Activated naive CD8-positive, alpha-beta T cell (primary cell): ENCODE data around the gene PRKAG1.
A peak's percentile ranks its signal among the peaks of the same experiment; 100 is the strongest.

ENCODE experiments used
- H3K27ac Mint-ChIP-seq: one replicate; pipeline ENCODE4 v1.8.0; 2021; ENCODE audit warnings: mixed read lengths
- H3K27me3 Mint-ChIP-seq: one replicate; pipeline ENCODE4 v1.8.0; 2021; ENCODE audit warnings: mixed read lengths
- H3K36me3 Mint-ChIP-seq: one replicate; pipeline ENCODE4 v1.8.0; 2021; ENCODE audit warnings: mixed read lengths
- H3K4me1 Mint-ChIP-seq: one replicate; pipeline ENCODE4 v1.8.0; 2021; ENCODE audit warnings: low read depth, mixed read lengths
- H3K4me3 Mint-ChIP-seq: one replicate; pipeline ENCODE4 v1.8.0; 2021; ENCODE audit warnings: mild to moderate bottlenecking, mixed read lengths
- H3K9me3 Mint-ChIP-seq: one replicate; pipeline ENCODE4 v1.8.0; 2021; ENCODE audit warnings: low read depth, mixed read lengths

PRKAG1 gene

GRCh38 chr12:49014547-49014946, 4.0 kb downstream of the PRKAG1 start:
- peaks cover 16% of the 10 kb centered on the region for H3K36me3 Mint-ChIP-seq
- no peaks in the 10 kb centered on the region for H3K9me3 Mint-ChIP-seq
- no peak overlapping the region for H3K27ac Mint-ChIP-seq
- peaks cover 36% of the 10 kb centered on the region for H3K4me1 Mint-ChIP-seq
- H3K4me3 Mint-ChIP-seq, result no peak overlapping the region
- H3K27me3 Mint-ChIP-seq, result no peaks in the 10 kb centered on the region

GRCh38 chr12:49013428-49013827, 5.1 kb downstream of the PRKAG1 start:
- Mint-ChIP-seq H3K4me1 (peaks cover 30% of the 10 kb centered on the region), H3K27me3 (no peaks in the 10 kb centered on the region), H3K36me3 (peaks cover 17% of the 10 kb centered on the region), H3K4me3 (no peak overlapping the region), H3K27ac (no peak overlapping the region), H3K9me3 (no peaks in the 10 kb centered on the region)

DNA sequence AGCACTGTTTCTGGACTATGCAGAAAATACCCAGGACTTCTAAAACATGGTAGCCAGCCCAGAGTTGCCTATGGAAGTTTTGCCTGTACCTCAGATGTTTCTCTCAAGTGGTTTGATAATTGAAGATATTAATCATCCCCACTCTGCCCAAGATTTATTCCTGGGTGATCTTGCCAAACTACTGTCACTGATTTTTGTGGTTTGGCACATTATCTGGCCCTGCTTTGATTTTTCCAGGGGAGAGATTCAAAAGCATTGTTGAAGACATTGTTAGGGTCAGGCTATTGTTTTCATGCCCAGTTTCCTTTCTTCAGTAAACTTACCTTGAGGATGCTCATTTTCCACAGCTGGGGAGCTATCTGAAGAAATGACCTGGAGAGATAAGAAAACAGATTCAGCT, 5.8 kb downstream of the PRKAG1 start:
- no peak overlapping the region for H3K27ac Mint-ChIP-seq
- no peaks in the 10 kb centered on the region for H3K27me3 Mint-ChIP-seq
- no peaks in the 10 kb centered on the region for H3K9me3 Mint-ChIP-seq
- peaks cover 21% of the 10 kb centered on the region for H3K36me3 Mint-ChIP-seq
- H3K4me1 Mint-ChIP-seq, result peaks cover 27% of the 10 kb centered on the region
- no peak overlapping the region for H3K4me3 Mint-ChIP-seq

GRCh38 chr12:49010092-49010668, 8.4 kb downstream of the PRKAG1 start:
- H3K4me1 Mint-ChIP-seq, result peaks cover 7% of the 10 kb centered on the region
- H3K4me3 Mint-ChIP-seq, result no peak overlapping the region
- H3K27me3 Mint-ChIP-seq, result no peaks in the 10 kb centered on the region
- no peak overlapping the region for H3K27ac Mint-ChIP-seq
- H3K9me3 Mint-ChIP-seq, result no peaks in the 10 kb centered on the region
- peaks cover 14% of the 10 kb centered on the region for H3K36me3 Mint-ChIP-seq

GRCh38 chr12:49008943-49009342, 9.6 kb downstream of the PRKAG1 start:
- no peaks in the 10 kb centered on the region for H3K9me3 Mint-ChIP-seq
- no peaks in the 10 kb centered on the region for H3K4me1 Mint-ChIP-seq
- H3K36me3 Mint-ChIP-seq, result peaks cover 16% of the 10 kb centered on the region
- no peak overlapping the region for H3K27ac Mint-ChIP-seq
- H3K4me3 Mint-ChIP-seq, result no peak overlapping the region
- no peaks in the 10 kb centered on the region for H3K27me3 Mint-ChIP-seq

DNA sequence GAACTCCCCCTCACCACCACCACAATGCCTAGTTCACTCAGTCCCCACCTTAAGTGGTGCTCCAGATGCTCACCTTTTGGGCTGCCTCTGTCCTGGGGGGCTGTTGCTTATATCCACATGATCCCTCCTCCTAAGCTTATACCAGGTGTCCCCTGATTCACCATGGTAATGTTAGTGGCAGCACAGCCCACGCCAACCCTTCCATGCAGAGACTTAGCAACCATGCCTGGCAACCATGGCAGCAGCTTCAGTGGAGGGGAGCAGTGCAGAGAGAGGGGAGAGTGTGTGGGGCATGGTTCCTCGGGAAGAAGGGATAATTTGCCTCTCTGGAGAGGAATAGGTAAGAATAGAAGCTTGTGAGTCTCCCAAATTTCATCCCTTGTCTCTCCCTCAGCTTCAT, 18.2 kb downstream of the PRKAG1 start:
- peaks cover 16% of the 10 kb centered on the region for H3K27me3 Mint-ChIP-seq
- peak overlapping the region; percentile 84 for H3K4me3 Mint-ChIP-seq
- H3K9me3 Mint-ChIP-seq, result no peaks in the 10 kb centered on the region
- peaks cover 29% of the 10 kb centered on the region for H3K36me3 Mint-ChIP-seq
- no peak overlapping the region for H3K27ac Mint-ChIP-seq
- peaks cover 29% of the 10 kb centered on the region for H3K4me1 Mint-ChIP-seq

DNA sequence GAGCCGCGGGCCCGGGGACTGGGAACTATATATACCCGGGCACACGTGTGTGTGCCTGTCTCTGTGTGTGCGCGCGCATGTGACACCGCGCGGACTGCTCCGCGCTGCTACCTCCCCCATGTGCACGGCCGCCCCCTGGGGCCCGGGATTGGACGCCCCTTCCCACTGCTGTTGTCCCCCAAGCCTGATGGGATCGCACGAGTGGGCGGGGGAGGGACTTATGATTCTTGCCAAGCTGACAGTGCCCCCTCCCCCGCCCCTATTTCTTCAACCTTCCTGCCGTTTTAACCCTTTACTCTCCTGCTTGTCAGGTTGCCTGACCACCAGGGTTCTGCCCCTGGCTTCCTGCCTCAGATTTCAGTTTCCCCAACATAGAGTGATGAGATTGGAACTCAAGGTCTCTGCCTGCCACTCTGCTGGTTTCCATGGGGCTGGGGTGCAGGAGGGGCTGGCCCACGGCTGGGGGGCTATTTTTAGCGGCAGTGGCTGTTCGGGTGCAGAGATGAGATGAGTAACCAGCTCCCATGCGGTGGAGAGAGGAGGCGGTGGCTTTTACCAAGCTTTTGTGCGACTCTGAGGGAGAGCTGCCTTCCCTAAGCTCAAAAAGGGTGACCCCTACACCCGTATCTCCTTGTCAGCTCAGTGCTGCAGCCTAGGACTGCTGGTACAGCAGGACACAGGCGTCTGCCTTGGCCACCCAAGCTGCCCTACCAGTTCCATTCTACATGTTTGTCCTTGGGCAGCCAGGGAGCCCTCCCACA, 19.0 kb downstream of the PRKAG1 start, which contains the start of gene DDN:
Gene DDN, minus strand, starts transcription at position 5 of the 761 bp plus-strand sequence. CDS start 88 bp downstream, outside the sequence.
- peak within 1 kb of the TSS; percentile 41 for H3K27ac Mint-ChIP-seq
- H3K9me3 Mint-ChIP-seq, result no peaks in the 10 kb centered on the region
- peaks cover 32% of the 10 kb centered on the region for H3K4me1 Mint-ChIP-seq
- peak within 1 kb of the TSS; percentile 84 for H3K4me3 Mint-ChIP-seq
- H3K36me3 Mint-ChIP-seq, result peaks cover 24% of the 10 kb centered on the region
- H3K27me3 Mint-ChIP-seq, result peaks cover 16% of the 10 kb centered on the region

DNA sequence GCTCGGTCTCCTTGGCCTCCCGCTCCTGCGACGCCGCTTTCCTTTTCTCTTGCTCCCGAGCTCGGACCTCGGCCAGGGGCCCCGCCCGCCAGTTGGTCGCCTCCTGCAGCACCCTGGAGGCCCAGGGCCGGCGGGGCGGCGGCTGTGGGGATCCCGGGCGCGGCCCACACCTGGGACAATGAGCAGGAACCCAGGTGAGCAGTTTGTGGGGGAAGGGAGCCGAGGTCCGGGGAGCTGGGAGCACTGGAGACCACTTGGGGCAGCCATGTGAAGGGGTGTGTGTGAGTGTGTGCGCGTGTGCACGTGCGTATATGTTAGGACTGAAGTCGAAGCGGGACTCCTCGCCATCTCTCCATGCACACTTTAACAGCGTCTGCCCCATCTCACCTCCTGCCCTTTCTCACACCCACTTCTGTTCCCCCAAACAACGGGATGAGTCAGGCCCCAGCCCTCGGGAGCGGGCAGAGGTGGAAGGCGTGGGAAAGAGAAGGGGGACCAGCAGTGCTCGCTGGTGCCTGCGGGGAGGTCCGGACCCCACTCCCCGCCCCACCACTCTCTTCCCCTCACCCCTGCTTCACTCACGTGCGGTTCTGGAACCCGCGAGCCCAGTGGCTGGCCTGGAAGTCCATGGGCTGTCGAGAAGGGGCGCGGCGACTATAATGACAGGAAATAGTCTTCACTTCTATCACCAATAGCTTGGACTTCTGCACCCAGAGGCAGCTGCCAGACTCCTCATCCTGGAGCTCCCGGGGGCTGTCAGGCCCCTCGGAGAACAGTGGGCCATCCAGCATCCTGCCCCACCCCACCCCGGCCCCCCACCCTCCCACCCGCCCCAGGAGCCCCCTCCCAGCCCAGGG, 19.9 kb downstream of the PRKAG1 start:
- Mint-ChIP-seq H3K27me3 (peaks cover 19% of the 10 kb centered on the region), H3K9me3 (no peaks in the 10 kb centered on the region), H3K36me3 (peaks cover 21% of the 10 kb centered on the region), H3K27ac (no peak overlapping the region), H3K4me1 (peaks cover 32% of the 10 kb centered on the region), H3K4me3 (peak overlapping the region; percentile 65)

DNA sequence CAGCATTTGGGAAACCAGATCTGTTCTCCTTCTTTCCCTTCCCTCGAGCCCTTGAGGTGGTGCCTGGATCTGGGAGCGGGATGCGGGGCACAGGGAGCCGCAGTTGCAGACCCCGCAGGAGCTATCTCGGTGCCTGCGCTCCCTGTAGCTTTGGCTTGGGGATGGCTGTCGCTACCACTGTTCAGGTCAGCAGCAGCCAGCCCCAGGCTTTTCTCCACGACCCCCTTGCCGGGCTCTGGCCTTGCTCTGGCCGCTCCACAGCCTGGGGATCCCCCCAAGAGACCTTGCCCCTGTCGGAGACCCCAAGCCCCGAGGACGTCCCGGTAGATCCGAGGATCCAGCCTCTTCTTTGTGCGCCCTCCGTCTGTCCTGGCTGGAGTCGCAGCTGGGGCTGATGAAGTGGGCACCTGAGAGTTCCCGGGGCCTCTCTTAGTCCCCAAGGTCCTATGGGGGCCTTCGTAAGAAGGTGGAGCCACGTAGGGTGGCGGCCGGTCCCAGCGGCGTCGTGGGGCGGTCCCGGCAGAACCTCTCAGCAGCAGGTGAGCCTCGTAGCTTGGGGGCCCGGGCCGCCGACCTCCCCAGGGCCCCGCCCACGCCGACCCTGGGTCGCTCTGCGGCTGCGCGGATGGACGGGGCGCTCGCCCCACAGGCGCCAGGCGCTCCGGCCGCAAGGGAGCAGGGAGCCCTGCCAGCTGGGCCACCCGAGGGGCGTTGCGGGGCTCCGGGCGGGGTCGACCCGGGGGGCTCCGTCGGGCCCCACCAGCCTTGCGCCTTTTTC, 20.7 kb downstream of the PRKAG1 start:
- Mint-ChIP-seq H3K36me3 (peaks cover 16% of the 10 kb centered on the region), H3K4me3 (peak overlapping the region; percentile 66), H3K9me3 (no peaks in the 10 kb centered on the region), H3K27ac (no peak overlapping the region), H3K4me1 (peaks cover 32% of the 10 kb centered on the region), H3K27me3 (peaks cover 21% of the 10 kb centered on the region)

- Mint-ChIP-seq H3K4me1 (peaks cover 32% of the 10 kb centered on the region), H3K36me3 (peaks cover 10% of the 10 kb centered on the region), H3K9me3 (no peaks in the 10 kb centered on the region), H3K27me3 (peaks cover 19% of the 10 kb centered on the region), H3K4me3 (peak overlapping the region; percentile 66), H3K27ac (no peak overlapping the region)
Observed at GRCh38 chr12:48996794-48997718, 21.5 kb downstream of the PRKAG1 start.

- no peak overlapping the region for H3K27ac Mint-ChIP-seq
- peak overlapping the region; percentile 72 for H3K4me3 Mint-ChIP-seq
- H3K36me3 Mint-ChIP-seq, result peaks cover under 1% of the 10 kb centered on the region
- H3K27me3 Mint-ChIP-seq, result peaks cover 18% of the 10 kb centered on the region
- peaks cover 31% of the 10 kb centered on the region for H3K4me1 Mint-ChIP-seq
- no peaks in the 10 kb centered on the region for H3K9me3 Mint-ChIP-seq
Observed at GRCh38 chr12:48995086-48995879, 23.3 kb downstream of the PRKAG1 start.

GRCh38 chr12:48994224-48995085, 24.1 kb downstream of the PRKAG1 start:
- H3K4me1 Mint-ChIP-seq, result peaks cover 22% of the 10 kb centered on the region
- H3K9me3 Mint-ChIP-seq, result no peaks in the 10 kb centered on the region
- peaks cover 20% of the 10 kb centered on the region for H3K27me3 Mint-ChIP-seq
- H3K4me3 Mint-ChIP-seq, result no peak overlapping the region
- H3K27ac Mint-ChIP-seq, result no peak overlapping the region
- no peaks in the 10 kb centered on the region for H3K36me3 Mint-ChIP-seq
